GM23338 (cell line): ENCODE data around the gene RPTOR.
A peak's percentile ranks its signal among the peaks of the same experiment; 100 is the strongest.

Source experiments
- CREB1 ChIP-seq: fragments of 250-450 bp; sonication (Bioruptor Pico); IDR thresholded peaks from 2 replicates; pipeline ENCODE4 v1.5.0; 2020; ENCODE audit warnings: low read depth, mild to moderate bottlenecking, moderate library complexity
- ETS1 ChIP-seq: IDR thresholded peaks from 2 replicates; pipeline ENCODE4 v1.6.1; 2016; ENCODE audit warnings: antibody characterized with exemption
- EZH2 ChIP-seq: fragments of 200-600 bp; sonication (generic); IDR thresholded peaks from one replicate; pipeline ENCODE4 v1.8.0; 2017; ENCODE audit warnings: antibody characterized with exemption, mild to moderate bottlenecking, low read depth; ENCODE audit not compliant: unreplicated experiment
- EZH2phosphoT487 ChIP-seq: fragments of 200-600 bp; sonication (generic); IDR thresholded peaks from one replicate; pipeline ENCODE4 v1.8.1; 2018; ENCODE audit warnings: antibody characterized with exemption; ENCODE audit not compliant: unreplicated experiment
- JUNB ChIP-seq: IDR thresholded peaks from one replicate; pipeline ENCODE4 v1.6.1; 2016; ENCODE audit warnings: antibody characterized with exemption; ENCODE audit not compliant: unreplicated experiment
- NANOG ChIP-seq: IDR thresholded peaks from 2 replicates; pipeline ENCODE4 v1.6.1; 2016; ENCODE audit warnings: antibody characterized with exemption, borderline replicate concordance
- POLR2AphosphoS5 ChIP-seq: IDR thresholded peaks from 2 replicates; pipeline ENCODE4 v1.6.1; 2016; ENCODE audit warnings: antibody characterized with exemption, low read depth
- REST ChIP-seq: IDR thresholded peaks from one replicate; pipeline ENCODE4 v1.6.1; 2018; ENCODE audit warnings: antibody characterized with exemption; ENCODE audit not compliant: unreplicated experiment
- STAT1 ChIP-seq: IDR thresholded peaks from one replicate; pipeline ENCODE4 v1.6.1; 2016; ENCODE audit warnings: antibody characterized with exemption; ENCODE audit not compliant: unreplicated experiment
- ZNF114 ChIP-seq: fragments of 250-450 bp; sonication (Bioruptor Pico); IDR thresholded peaks from 2 replicates; pipeline ENCODE4 v1.5.0; 2020; ENCODE audit warnings: mild to moderate bottlenecking, moderate library complexity
- ZNF331 ChIP-seq: fragments of 250-450 bp; sonication (Bioruptor Pico); IDR thresholded peaks from 2 replicates; pipeline ENCODE4 v1.5.0; 2020; ENCODE audit warnings: low read depth, mild to moderate bottlenecking, moderate library complexity
- TF ChIP-seq, protein P1 (sequence below), 2 experiments: fragments of 200-600 bp in 1 of 2; sonication (generic) in 1 of 2; conservative IDR thresholded peaks; 2 replicates each; pipeline versions ENCODE4 v1.5.1 to v1.6.1; 2016 to 2017; ENCODE audit warnings: antibody characterized with exemption in 2 of 2, low read depth in 2 of 2, mild to moderate bottlenecking in 2 of 2, moderate library complexity in 1 of 2
- TF ChIP-seq, protein P2 (sequence below): fragments of 250-450 bp; sonication (Bioruptor Pico); IDR thresholded peaks from 2 replicates; pipeline ENCODE4 v1.5.0; 2020; ENCODE audit warnings: mild to moderate bottlenecking, moderate library complexity

DNA sequence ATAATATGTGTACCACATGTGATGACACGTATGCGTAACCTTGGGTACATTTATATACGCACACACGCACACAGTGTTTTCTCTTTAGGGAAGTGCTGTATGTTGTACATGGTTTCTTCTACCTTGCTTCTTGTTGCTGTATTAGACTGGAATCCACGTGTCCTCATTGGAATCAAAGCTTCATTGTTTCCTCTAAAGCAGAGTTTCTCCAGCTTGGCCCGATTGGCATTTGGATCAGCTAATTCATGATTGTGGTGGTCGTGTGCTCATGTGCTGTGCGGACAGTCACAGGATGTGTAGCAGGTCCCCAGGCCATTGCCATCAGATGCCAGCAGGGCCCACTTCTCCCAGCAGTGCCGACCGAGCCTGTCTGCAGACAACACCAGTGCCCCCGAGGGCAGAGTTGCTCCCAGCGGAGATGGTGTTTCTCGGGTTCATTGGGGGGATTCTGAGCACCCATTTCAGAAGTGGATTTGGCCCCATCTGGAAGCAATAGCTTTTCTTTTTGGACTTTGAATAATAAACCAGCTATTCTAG, 148.4 kb downstream of the RPTOR start:
- TF ChIP-seq EZH2phosphoT487 (no peak), STAT1 (no peak), ZNF331 (no peak), NANOG (no peak), POLR2AphosphoS5 (no peak), EZH2 (no peak), REST (no peak), CREB1 (no peak), JUNB (no peak), ETS1 (no peak), ZNF114 (CRISPR knock-in tag) (no peak)
- TF ChIP-seq, protein P1, sequence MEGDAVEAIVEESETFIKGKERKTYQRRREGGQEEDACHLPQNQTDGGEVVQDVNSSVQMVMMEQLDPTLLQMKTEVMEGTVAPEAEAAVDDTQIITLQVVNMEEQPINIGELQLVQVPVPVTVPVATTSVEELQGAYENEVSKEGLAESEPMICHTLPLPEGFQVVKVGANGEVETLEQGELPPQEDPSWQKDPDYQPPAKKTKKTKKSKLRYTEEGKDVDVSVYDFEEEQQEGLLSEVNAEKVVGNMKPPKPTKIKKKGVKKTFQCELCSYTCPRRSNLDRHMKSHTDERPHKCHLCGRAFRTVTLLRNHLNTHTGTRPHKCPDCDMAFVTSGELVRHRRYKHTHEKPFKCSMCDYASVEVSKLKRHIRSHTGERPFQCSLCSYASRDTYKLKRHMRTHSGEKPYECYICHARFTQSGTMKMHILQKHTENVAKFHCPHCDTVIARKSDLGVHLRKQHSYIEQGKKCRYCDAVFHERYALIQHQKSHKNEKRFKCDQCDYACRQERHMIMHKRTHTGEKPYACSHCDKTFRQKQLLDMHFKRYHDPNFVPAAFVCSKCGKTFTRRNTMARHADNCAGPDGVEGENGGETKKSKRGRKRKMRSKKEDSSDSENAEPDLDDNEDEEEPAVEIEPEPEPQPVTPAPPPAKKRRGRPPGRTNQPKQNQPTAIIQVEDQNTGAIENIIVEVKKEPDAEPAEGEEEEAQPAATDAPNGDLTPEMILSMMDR (conservative IDR thresholded peaks at IDR 0.05; ENCODE audit: low read depth in 2 of 2) = peak in 1 of 2 experiments; percentile 25; a peak in 1 of 4 replicates
- TF ChIP-seq, protein P2, sequence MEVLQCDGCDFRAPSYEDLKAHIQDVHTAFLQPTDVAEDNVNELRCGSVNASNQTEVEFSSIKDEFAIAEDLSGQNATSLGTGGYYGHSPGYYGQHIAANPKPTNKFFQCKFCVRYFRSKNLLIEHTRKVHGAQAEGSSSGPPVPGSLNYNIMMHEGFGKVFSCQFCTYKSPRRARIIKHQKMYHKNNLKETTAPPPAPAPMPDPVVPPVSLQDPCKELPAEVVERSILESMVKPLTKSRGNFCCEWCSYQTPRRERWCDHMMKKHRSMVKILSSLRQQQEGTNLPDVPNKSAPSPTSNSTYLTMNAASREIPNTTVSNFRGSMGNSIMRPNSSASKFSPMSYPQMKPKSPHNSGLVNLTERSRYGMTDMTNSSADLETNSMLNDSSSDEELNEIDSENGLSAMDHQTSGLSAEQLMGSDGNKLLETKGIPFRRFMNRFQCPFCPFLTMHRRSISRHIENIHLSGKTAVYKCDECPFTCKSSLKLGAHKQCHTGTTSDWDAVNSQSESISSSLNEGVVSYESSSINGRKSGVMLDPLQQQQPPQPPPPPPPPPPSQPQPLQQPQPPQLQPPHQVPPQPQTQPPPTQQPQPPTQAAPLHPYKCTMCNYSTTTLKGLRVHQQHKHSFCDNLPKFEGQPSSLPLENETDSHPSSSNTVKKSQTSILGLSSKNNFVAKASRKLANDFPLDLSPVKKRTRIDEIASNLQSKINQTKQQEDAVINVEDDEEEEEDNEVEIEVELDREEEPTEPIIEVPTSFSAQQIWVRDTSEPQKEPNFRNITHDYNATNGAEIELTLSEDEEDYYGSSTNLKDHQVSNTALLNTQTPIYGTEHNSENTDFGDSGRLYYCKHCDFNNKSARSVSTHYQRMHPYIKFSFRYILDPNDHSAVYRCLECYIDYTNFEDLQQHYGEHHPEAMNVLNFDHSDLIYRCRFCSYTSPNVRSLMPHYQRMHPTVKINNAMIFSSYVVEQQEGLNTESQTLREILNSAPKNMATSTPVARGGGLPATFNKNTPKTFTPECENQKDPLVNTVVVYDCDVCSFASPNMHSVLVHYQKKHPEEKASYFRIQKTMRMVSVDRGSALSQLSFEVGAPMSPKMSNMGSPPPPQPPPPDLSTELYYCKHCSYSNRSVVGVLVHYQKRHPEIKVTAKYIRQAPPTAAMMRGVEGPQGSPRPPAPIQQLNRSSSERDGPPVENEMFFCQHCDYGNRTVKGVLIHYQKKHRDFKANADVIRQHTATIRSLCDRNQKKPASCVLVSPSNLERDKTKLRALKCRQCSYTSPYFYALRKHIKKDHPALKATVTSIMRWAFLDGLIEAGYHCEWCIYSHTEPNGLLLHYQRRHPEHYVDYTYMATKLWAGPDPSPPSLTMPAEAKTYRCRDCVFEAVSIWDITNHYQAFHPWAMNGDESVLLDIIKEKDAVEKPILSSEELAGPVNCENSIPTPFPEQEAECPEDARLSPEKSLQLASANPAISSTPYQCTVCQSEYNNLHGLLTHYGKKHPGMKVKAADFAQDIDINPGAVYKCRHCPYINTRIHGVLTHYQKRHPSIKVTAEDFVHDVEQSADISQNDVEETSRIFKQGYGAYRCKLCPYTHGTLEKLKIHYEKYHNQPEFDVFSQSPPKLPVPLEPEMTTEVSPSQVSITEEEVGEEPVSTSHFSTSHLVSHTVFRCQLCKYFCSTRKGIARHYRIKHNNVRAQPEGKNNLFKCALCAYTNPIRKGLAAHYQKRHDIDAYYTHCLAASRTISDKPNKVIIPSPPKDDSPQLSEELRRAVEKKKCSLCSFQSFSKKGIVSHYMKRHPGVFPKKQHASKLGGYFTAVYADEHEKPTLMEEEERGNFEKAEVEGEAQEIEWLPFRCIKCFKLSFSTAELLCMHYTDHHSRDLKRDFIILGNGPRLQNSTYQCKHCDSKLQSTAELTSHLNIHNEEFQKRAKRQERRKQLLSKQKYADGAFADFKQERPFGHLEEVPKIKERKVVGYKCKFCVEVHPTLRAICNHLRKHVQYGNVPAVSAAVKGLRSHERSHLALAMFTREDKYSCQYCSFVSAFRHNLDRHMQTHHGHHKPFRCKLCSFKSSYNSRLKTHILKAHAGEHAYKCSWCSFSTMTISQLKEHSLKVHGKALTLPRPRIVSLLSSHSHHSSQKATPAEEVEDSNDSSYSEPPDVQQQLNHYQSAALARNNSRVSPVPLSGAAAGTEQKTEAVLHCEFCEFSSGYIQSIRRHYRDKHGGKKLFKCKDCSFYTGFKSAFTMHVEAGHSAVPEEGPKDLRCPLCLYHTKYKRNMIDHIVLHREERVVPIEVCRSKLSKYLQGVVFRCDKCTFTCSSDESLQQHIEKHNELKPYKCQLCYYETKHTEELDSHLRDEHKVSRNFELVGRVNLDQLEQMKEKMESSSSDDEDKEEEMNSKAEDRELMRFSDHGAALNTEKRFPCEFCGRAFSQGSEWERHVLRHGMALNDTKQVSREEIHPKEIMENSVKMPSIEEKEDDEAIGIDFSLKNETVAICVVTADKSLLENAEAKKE (CRISPR knock-in tag) = no peak
